Putamen (tissue), 1 donor: ENCODE measurements around the gene NAP1L4.
A peak's percentile ranks its signal among the peaks of the same experiment; 100 is the strongest.

Experiments used
- DNase-seq: peaks from one replicate; pipeline ENCODE4 v3.0.0-alpha.2; 2016; ENCODE audit warnings: low spot score

The NAP1L4 gene

DNA sequence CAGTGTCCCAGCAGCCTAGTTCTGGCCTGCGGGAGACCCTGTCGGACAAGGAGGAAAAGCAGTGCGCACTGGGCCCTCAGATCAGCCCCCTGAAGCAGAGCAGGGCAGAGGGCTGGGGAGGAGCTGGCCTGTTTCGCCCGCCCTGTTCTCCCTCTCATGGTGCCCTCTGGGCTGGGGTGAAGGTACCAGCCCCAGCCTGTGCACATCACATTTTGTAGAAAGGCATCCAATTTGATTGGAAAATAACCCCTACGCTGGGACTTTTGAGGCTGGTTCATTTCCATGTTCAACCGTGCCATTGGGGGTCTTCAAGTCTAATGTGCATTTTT is 832 bp upstream of the NAP1L4 start:
- no peak for DNase-seq

DNA sequence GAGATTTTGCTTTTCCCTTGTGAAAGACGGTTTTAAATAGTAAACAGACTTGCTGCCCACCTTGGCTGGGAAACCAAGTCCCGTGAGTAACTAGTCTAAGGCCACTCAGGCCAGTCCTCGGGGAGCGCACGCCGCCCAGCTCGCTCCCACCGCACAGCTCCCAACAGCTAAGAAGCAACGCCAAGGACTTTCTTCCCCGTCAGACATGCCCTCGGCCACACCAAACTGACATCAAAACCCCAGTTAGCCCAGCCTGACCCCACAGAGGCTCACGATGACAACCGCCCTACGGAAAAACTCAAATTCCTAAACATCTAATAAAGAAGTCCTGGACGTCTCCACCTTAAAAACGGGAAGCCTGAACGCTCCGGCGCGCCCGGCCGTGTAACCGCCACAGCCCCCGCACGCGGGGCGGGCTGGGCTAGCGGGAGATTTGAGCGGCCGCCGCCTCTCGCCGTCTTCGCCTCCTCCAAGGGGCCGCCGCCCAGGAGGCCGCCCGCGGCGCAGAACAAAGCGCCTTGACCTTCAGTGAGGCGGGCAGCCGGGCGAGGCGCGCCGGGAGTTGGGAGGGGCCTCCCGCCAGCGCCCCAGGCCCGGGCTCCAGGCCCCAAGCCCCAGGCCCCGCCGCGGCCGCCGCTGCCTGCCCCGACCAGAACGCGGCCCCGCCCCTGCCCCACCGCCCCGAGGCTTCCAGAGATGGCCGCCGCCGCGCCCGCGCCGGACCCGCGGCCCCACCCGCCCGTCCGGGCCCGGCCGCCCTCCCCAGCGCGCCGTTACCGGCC is 486 bp downstream of the NAP1L4 start:
- DNase-seq = no peak

DNA sequence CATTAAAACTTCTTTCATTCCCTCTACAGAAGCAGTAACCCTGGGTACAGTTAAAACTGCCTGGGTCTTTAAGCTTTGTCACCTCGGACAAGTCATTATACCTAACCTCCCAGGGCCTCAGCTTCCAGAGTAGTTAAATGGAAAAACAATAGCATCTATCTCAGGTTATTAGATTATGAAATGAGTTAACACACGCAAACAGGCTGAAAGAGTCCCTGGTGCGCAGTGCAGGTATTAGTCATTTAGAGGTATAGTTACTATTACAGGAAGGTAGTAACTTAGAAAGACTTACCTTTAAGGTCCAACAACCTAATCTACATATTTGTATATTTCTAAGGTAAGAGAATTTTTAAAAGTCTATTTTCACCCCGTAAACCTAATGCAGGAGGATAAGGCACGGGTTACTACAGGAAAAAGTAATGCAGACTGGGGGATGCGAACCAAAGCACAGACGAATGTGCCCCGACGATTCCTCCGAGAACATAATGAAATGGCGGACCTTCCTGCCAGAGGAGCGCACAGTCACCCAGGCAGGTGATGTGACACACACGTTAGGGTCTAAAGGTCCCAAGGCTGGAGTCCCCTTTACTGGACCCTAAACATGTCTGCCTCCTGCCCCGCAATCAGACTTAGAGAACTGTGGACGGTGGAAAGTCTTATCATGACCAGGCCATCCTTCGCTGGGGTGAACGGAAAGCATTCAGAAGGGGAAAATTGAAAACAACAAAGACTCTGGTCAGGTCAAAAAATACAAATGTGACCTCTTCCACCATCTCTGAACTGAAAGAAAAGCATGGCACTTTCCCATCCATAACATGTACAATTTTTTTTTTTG is 1.3 kb downstream of the NAP1L4 start:
- no peak for DNase-seq

DNA sequence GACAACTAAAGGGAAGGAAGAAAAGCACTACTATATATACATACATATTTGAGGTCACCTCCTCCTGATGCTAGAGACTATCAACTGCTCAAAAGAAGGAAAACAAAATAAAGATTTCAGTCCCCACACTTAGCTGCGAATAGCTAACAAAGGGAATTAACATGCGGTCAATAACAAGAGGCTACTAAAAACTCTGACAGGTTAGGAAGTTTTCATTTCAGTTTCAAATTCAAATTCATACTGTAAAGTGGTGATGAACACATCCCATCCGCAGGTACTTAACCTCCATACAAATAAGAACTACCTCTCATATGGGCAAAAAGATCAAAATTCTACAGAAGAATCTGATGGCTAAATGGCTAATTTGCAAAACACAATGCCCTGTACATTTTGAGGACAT is 2.6 kb downstream of the NAP1L4 start:
- DNase-seq = no peak

DNA sequence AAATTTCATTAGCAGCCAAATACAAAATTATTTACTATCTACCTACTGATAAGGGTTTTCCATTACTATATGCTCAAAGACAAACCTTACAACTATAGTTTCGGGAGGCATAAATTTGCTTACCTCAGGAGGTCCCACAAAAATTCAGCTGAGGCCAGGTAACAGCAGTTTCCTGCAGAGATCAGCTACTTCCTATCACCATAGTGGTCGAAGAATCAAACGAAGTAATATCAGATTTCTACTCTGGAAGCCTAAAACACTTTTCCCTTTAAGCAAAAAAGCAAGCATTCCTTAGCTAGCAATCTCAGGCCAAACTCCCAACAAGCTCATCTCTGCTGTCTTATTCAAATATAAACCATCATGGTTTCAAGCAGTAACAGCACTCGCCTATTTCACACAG is 3.1 kb downstream of the NAP1L4 start:
- no peak for DNase-seq

DNA sequence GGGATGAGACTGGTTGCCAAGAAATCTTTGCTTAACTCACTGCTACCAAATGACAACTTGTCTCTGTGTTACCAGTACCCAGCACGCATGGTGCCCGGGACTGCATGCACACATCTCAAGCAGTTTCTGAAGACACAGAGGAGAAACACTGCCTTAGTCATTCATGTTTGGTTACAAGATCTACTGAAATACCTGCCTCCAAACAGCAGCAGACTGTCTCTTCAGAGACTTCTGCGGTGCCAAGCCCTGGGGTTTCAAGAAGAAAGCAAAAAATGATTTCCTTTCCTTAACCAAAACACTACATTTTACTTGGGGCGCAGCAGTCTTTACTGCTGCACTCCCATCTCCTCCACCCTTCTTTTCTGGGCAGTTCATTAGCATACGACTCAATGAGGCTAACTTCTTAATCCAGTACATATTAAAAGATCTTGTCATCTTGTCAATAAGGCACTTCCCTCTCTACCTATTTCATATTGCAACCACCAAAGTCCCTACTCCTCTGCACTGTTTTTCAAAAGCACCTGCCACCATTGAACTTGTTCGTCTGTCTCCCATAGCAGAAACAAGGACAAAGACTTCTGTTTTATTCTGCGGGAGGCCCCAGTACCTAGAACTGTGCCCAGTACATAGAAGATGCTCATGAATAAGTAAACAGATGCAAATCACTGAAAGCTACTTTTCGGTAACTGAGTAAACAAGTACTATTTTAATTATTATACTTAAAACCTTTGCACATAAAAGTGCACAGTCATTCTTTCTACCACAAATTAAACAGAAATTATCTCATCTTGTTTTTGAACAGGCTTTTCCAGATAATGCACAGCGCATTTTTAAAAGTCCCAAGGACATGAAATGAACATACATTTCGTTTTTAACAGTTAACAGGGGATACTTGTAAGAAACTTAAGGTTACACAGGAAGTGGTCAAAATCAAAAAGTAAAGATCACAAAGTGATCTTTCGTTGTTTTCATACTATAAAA is 4.0 kb downstream of the NAP1L4 start:
- no peak for DNase-seq

DNA sequence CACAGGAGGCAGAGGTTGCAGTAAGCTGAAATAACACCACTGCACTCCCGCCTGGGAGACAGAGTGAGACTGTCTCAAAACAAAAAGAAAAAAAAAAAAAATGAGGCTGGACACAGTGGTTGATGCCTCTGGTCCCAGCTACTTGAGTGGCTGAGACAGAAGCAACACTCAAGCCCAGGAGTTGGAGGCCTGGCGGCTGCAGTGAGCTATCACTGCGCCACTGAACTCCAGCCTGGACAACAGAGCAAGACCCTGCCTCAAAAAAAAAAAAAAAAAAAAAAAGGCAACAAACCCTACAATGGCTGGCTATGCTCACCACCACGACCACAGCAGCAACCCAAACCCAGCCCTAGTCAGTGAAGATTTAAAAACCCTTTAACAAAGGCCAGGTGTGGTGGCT is 8.2 kb downstream of the NAP1L4 start:
- DNase-seq = no peak

DNA sequence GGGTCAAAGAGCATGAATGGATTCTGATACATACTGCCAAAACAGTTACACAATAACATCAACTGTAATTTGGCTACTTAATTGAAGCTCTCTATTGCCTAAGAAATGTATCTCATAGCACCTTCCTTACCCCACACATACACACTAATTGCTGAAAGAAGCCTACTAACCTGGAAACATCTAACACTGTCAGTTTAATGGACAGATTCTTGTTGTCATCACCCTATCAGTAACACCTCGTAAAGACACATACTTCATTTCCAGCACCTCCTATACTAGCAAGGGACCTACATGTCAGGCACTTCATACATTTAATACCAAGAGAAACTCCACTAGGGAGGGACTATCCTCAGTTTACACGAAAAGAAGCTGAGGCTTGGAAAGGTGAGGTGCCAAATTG is 9.9 kb downstream of the NAP1L4 start:
- no peak for DNase-seq

DNA sequence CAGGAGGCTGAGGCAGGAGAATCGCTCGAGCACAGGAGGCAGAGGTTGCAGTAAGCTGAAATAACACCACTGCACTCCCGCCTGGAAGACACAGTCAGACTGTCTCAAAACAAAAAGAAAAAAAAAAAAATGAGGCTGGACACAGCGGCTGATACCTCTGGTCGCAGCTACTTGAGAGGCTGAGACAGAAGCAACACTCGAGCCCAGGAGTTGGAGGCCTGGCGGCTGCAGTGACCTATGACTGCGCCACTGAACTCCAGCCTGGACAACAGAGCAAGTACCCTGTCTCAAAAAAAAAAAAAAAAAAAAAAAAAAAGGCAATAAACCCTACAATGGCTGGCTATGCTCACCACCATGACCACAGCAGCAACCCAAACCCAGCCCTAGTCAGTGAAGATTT is 11.0 kb downstream of the NAP1L4 start:
- no peak for DNase-seq

DNA sequence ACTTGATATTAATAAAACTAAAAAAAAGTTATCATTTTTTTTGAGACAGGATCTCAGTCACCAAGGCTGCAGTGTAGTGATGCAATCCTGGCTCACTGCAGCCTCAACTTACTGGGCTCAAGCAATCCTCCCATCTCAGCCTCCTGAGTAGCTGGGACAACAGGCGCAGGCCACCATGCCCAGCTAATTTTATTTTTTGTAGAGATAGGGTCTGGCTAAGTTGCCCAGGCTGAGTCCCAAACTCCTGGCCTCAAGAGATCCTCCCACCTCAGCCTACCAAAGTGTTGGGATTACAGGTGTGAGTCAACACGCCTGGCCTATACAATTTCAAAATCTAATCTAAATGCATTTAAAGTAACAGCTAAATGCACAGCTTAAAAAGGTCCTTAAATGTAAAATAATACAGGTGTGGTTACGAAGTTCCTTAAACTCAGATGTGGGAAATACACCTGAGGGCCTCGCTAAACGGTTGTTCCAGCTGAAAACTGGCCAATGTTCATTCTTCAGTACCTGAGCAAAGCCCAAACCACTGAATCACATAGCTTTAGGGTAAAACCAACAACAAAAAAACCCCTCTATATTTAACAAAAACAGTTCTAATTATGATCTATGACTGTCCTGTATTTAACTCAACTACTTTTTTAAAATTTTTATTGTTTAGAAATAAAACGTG is 11.8 kb downstream of the NAP1L4 start:
- no peak for DNase-seq

DNA sequence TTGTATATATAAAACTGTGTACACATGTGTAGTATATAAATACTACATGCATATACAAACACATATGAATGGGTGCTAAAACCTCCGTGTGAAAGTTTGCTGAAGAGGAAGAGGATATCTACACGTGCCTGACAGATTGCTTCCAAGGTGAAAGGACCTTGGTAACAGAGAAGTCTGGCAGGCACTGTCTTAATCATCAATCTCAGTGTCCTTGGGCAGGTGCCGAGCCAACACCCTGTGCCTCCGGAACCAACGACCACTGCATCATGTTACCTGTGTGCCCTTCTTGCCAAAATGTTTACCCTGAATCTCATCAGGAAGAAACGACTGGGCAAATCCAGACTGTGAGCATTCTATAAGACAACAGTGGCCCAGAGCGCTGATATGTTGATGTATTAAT is 15.0 kb downstream of the NAP1L4 start:
- no peak for DNase-seq

DNA sequence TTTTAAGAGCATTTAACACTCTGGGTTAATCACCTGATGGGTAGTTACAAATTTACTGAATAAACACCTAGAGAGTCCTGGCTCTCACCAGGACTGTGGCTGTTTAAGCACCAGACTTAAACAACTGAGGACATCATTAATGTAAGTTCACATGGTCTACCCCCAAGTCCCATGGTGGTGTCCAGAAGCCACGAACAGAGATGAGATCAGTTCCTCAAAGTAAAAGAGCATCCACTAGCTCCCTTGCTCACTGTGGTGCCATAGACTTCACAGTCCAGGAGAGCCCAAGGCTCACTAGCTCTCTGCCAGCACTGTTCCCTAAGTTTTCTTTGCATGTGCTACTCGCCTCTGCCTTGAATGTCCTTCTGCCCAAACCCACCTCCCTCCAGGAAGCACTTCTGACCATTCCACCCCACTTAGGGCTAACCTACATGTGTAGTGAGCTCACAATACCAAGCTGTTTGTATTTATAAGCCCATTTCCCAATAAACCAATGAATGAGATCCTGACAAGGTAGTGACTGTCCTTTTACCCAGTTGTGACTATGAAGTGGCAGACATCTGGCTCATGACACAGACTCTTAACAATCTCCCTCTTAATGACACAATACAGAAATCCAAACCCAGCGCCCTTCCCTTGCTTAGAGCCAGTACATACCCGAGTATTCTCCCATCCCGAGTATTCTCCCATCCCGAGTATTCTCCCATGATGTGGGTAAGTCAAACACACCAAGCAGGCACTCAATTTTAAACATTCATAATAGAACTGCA is 15.7 kb downstream of the NAP1L4 start:
- DNase-seq = no peak

DNA sequence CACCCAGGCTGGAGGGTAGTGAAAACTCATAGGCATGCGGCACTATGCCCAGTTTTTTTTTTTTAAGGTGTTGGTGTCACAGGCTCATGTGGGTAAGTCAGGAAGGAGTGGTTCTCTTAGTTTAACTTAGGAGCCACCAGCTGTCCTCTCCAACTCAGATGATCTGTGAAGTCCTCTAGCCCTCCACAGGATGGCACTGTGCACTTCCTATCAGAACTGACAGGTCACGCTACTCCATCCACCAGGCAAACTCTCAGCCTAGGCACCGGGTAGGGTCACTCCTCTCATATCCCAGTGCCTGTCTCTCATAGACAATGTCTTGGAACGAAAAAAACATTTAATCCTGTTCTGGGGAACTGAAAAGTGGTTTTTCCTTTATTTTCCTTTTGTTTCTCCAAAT is 16.5 kb downstream of the NAP1L4 start:
- peak; percentile 48 for DNase-seq

DNA sequence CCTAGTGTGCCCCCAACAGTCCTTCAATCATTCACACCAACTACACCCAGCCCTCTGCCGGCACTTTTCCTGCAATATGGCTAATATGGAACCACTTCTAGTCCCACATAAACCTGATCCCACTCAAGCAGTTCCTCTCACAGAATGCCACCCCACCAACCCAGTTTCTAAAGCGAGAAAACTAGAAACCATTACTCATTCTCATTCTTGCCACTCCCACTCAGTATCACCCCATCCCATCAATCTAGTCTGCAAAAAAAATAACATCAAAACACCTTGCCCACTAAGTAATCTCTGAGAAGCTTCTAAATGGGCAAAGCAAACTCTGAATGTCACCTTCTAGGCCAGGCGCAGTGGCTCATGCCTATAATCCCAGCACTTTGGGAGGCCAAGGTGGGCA is 17.9 kb downstream of the NAP1L4 start:
- DNase-seq = no peak

DNA sequence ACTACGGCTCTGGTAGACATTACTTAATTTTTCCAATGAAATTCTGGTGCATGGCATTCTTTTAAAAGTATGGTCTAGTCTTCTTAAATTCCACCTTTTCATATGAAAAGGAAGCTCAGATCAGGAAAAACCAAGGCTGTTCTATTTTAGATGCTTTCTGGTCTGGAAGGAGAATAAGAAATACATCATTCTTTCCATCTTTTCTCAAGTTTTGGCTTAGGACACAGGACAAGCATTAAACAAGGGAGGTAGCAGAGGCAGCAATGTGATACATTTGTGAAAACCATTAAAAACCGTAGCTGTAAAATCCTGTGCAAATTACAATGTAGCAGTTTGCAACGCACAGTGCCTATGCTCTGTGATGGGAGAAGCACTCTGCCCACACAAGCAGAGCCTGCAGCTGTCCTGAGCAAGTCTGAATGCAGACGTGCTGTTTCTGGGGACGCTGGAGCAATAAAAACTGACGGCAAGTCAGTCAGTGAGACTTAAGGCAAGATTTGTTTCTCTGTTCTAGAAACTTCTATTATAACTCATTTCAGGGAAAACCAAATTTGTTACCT is 23.7 kb downstream of the NAP1L4 start:
- DNase-seq = no peak

DNA sequence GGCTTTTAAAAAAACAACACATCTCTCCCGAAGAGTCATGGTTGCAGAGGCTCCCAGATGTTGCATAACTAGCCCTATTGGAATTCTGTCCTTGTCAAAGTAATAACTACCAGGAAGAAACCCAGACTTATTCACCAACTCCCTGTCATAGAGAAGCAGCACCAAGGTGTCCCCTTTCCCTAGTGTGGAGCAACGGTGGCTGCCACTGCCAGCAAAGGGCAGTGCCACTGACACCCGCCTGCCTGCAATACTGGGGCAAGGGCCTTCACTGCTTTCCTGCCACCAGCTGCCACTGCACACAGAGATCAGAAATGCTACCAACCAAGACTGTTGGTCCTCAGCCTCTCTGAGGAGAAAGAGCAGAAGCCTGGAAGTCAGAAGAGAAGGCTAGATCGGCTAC is 27.3 kb downstream of the NAP1L4 start:
- DNase-seq = no peak

DNA sequence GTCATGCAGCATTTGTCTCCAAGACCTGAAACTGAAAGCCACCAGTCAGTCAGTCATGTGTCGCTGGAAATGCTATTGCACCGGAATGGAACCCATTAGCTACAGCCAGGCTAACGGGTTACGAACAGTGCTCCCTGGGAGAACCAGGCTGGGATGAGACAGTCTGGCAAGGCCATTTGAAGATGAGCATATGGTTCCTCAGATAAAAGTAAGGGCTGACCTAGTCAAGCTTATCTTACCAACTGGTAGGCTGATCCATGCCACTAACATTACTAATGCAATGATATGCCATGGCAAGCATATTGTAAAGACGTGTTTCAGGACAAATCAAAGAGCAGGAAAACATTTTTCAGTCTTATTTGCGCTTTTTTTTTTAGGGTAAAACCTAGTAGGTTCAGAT is 28.4 kb downstream of the NAP1L4 start:
- no peak for DNase-seq

DNA sequence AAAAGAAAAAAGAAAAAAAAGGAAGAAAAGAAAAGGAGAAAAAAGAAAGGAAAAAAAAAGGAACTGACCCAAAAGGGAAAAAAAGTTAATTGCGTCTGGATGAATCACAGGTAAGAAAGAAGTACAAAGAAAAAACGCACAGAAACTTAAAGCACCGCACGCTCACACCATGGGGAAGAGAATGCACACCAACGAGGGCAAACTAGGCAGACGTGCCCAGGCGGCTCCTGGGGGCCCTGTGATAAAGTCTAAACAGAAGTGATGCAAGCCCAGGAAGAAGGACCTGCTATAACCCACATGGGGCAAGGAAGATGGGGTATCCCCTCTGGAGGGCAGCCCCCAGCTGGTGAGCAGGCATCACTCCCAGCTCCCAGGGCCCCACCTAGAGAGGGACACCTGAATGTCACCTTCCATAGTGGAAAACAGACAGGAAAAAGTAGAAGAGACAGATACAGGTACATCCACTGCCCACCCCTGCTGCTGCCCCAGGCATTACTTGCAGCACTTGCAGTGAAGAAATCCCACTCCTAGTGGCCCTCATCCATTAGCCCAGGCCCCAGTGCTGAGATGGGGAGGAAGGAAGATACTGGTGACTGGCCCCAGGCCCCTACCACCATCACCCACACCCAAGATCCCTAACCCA is 28.9 kb downstream of the NAP1L4 start:
- DNase-seq = no peak

DNA sequence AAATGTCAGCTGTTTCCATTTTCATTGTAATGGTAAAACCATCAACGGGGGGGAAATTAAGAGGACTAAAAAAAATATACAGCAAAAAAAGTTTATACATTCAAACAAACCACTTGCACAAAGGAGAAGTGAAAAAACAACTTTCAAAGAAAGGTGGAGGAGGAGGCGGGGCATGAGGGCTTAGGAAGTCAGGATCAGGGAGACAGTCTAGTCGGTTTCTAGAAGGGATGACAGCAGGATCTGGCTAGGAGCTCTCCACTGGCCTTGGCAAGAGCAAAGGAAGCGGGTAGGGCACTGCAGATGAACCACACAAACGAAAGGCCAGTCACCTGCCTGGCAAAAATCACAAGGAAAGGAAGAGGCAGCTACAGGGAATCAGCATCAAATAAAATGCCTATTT is 31.0 kb downstream of the NAP1L4 start:
- DNase-seq = no peak

DNA sequence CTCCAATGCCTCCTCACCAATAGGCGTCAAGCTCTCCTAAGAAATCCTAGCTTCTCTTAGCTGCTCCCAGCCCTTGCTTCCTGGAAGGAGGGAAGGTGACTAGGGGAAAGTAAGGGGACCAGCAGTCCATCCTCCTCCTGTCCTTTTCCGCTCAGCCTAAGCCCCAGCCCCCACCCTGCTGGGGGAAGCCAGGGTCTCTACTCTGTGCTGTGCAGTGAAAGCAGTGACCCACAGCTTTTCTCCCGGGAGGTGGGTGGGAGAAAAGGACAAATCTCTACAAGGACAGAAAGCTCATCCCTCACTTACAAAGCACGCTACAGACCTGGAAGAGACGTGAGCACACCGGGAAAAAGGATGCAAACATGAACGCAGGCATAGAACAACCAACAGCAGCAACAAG is 32.0 kb downstream of the NAP1L4 start:
- no peak for DNase-seq
